HG03342 (cell line): Measurements from ENCODE around the gene FLOT1.
"Not testable (repeated sequence)": the region's sequence is repeated elsewhere in the genome, so short reads cannot be mapped to it uniquely, and the experiment has no call there.

Experiments used
- ATAC-seq: cut with Tn5 transposase; IDR thresholded peaks from one replicate; pipeline ENCODE4 v1.9.1; 2021; ENCODE audit warnings: mild to moderate bottlenecking, moderate library complexity; ENCODE audit not compliant: unreplicated experiment

FLOT1 gene

GRCh38 chr6:30767944-30768301 is 25.4 kb upstream of the FLOT1 start:
- ATAC-seq = no peak

- no peak for ATAC-seq
These were observed 24.9 kb upstream of the FLOT1 start for GRCh38 chr6:30767158-30767943.

GRCh38 chr6:30766461-30767157 is 24.1 kb upstream of the FLOT1 start:
- no peak for ATAC-seq

- not testable (repeated sequence) for ATAC-seq
These were observed 23.0 kb upstream of the FLOT1 start for GRCh38 chr6:30765495-30765894.

GRCh38 chr6:30764490-30765043 is 22.1 kb upstream of the FLOT1 start:
- ATAC-seq = not testable (repeated sequence)

- no peak for ATAC-seq
These were observed 21.4 kb upstream of the FLOT1 start for GRCh38 chr6:30763618-30764489.

- ATAC-seq = no peak
These were observed 20.7 kb upstream of the FLOT1 start for GRCh38 chr6:30763155-30763617.

GRCh38 chr6:30761791-30762429 is 19.4 kb upstream of the FLOT1 start:
- ATAC-seq = no peak

- no peak for ATAC-seq
These were observed 18.1 kb upstream of the FLOT1 start for GRCh38 chr6:30760549-30760948.

- ATAC-seq = no peak
These were observed 17.2 kb upstream of the FLOT1 start for GRCh38 chr6:30759575-30760239.

- no peak for ATAC-seq
These were observed 14.9 kb upstream of the FLOT1 start for GRCh38 chr6:30757261-30757904.

- not testable (repeated sequence) for ATAC-seq
These were observed 14.0 kb upstream of the FLOT1 start for GRCh38 chr6:30756405-30757003.

GRCh38 chr6:30754631-30755030 is 12.1 kb upstream of the FLOT1 start:
- no peak for ATAC-seq

GRCh38 chr6:30752157-30752927 is 9.9 kb upstream of the FLOT1 start:
- no peak for ATAC-seq

GRCh38 chr6:30750379-30750668 is 7.8 kb upstream of the FLOT1 start:
- no peak for ATAC-seq

- ATAC-seq = no peak
These were observed 7.3 kb upstream of the FLOT1 start for GRCh38 chr6:30749554-30750378.

GRCh38 chr6:30748851-30749540 is 6.5 kb upstream of the FLOT1 start:
- ATAC-seq = no peak
